ENCODE results near the gene GPT2. TPM values are rescaled to one million over a fixed set of nuclear protein-coding genes. Genes with fewer than 3 reads are reported as not detected.

The GPT2 gene
- total and polyA plus RNA-seq, 4 donors = 30.7 to 121 (median 76.6) TPM

DNA sequence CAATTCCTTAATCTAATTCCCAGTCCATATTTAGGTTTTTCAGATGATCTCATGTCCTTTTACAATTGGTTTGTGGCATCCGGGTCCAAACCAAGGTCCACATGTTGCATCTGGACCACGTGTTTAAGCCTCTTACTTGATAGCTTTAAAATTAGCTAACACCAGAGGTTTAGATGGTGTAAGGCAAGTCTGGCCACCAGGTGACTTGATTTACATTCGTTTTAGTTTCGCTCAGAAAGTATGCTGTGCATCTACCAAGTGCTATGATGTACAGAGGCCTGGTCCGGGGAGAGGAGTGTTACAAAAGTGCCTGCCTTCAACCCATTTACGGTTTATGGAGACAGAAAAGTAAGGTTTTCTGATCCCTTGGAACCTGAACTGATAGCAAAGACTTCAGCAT lies 90.2 kb downstream of the GPT2 start:
- no peaks in the 10 kb centered on the region for H3K27me3 ChIP-seq (ENCODE audit: control insufficient read depth, insufficient read depth, low read length)
- peak in 1 of 6 donors; percentile 7 for DNase-seq (ENCODE audit: low read depth in 4 of 6, low spot score in 6 of 6)
- 90% methylated on average over 3 of the region's 6 CpGs for WGBS (ENCODE audit: insufficient coverage)
- H3K9me3 ChIP-seq (ENCODE audit: control insufficient read depth, insufficient read depth, low read length) = no peaks in the 10 kb centered on the region
- no peak overlapping the region for H3K27ac ChIP-seq (ENCODE audit: low read depth, low read length)
- H3K4me3 ChIP-seq (ENCODE audit: low read depth, low read length) = no peak overlapping the region
- peaks cover 6% of the 10 kb centered on the region for H3K4me1 ChIP-seq (ENCODE audit: control insufficient read depth, insufficient read depth, low read length)
- peaks cover 9% of the 10 kb centered on the region for H3K36me3 ChIP-seq (ENCODE audit: control insufficient read depth, insufficient read depth, low read length)

DNA sequence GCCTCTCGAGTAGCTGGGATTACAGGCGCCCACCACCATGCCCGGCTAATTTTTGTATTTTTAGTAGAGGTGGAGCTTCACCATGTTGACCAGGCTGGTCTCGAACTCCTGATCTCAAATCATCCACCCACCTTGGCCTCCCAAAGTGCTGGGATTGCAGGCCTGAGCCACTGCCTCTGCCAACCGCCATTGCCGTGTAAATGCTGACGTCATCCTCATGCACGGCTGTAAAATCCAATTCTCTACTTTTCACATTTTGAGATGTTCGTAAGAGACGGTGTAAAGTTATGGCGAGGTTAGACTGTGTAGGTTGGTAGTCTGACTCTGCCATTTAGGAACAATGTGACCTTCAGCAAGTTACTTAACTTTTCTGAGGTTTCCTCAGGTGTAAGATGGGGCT lies 91.0 kb downstream of the GPT2 start:
- H3K4me3 ChIP-seq (ENCODE audit: low read depth, low read length) = no peak overlapping the region
- DNase-seq (ENCODE audit: low read depth in 4 of 6, low spot score in 6 of 6) = no peak
- no peak overlapping the region for H3K27ac ChIP-seq (ENCODE audit: low read depth, low read length)
- 100% methylated on average over 3 of the region's 11 CpGs for WGBS (ENCODE audit: insufficient coverage)
- no peaks in the 10 kb centered on the region for H3K27me3 ChIP-seq (ENCODE audit: control insufficient read depth, insufficient read depth, low read length)
- H3K36me3 ChIP-seq (ENCODE audit: control insufficient read depth, insufficient read depth, low read length) = peaks cover 7% of the 10 kb centered on the region
- no peaks in the 10 kb centered on the region for H3K9me3 ChIP-seq (ENCODE audit: control insufficient read depth, insufficient read depth, low read length)
- peaks cover 4% of the 10 kb centered on the region for H3K4me1 ChIP-seq (ENCODE audit: control insufficient read depth, insufficient read depth, low read length)

DNA sequence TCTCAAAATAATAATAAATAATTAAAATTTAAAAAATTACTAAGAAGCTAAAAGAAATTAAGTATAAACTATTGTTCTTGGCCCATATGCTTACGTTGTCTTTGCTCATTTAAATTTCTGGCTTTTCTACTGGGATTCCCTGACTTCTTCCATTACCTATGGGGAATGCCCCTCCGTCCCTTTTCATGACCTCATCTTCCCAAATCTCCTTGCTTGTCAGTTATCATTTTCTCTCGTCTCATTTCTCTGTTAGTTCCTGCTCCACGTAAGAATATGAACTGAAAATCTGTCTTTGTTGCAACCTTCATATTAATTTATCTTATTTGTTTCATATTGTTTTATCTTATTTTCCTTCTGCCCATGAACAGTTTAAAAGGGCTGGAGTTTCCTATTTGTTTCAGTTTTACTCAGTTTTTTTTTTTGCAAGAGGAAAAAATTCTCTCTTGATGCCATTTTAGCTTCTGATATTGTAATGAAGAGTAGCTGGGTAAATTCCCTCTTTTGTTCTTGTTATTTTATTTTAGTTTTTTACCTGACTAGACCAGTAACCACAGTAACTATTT lies 91.8 kb downstream of the GPT2 start:
- DNase-seq (ENCODE audit: low read depth in 4 of 6, low spot score in 6 of 6) = no peak
- H3K27me3 ChIP-seq (ENCODE audit: control insufficient read depth, insufficient read depth, low read length) = no peaks in the 10 kb centered on the region
- no peaks in the 10 kb centered on the region for H3K36me3 ChIP-seq (ENCODE audit: control insufficient read depth, insufficient read depth, low read length)
- H3K9me3 ChIP-seq (ENCODE audit: control insufficient read depth, insufficient read depth, low read length) = no peaks in the 10 kb centered on the region
- WGBS (ENCODE audit: insufficient coverage) = 100% methylated on average over 2 of the region's 4 CpGs
- no peak overlapping the region for H3K27ac ChIP-seq (ENCODE audit: low read depth, low read length)
- H3K4me1 ChIP-seq (ENCODE audit: control insufficient read depth, insufficient read depth, low read length) = no peaks in the 10 kb centered on the region
- no peak overlapping the region for H3K4me3 ChIP-seq (ENCODE audit: low read depth, low read length)

DNA sequence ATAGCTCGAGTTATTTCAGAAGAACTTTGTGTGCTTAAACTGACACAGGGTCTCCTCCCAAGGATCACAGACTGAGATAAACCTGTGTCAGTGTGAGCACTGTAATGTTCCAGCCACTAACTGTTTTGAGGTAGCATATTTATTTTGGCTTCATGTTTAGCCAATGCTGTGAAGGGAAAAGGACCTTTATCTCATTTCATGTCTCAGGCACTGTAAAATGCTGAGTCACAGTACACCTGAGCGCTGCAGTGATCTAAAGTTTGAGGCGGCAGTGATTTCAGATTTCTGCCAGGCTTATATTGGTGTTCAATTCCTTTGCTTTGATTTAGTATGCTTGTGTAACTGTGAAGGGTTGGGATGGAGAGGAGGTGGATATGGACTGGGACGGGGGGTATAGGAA lies 92.4 kb downstream of the GPT2 start:
- Histone ChIP-seq H3K9me3 (ENCODE audit: control insufficient read depth, insufficient read depth, low read length) (no peaks in the 10 kb centered on the region), H3K4me3 (ENCODE audit: low read depth, low read length) (no peak overlapping the region), H3K27ac (ENCODE audit: low read depth, low read length) (no peak overlapping the region), H3K27me3 (ENCODE audit: control insufficient read depth, insufficient read depth, low read length) (no peaks in the 10 kb centered on the region), H3K36me3 (ENCODE audit: control insufficient read depth, insufficient read depth, low read length) (no peaks in the 10 kb centered on the region), H3K4me1 (ENCODE audit: control insufficient read depth, insufficient read depth, low read length) (no peaks in the 10 kb centered on the region)
- 88% methylated on average over 1 of the region's 4 CpGs for WGBS (ENCODE audit: insufficient coverage)
- DNase-seq (ENCODE audit: low read depth in 4 of 6, low spot score in 6 of 6) = no peak

Small RNA genes within 50 kb of the gene (small RNA-seq; reads per million reads assigned to genes)
- gene AC007225.2 (ENCODE audit: low replicate concordance) = not detected

Other genes starting within 250 kb of the GPT2 start
- 100 to 1,000 TPM; 111 to 170 TPM for gene VPS35, start 195.2 kb upstream of the GPT2 start, total RNA-seq
- gene VPS35, start 195.2 kb upstream of the GPT2 start, polyA plus RNA-seq (ENCODE audit: insufficient read length in 2 of 2) = 100 to 1,000 TPM in 1 of 2 donors, 10 to 100 TPM in 1; 97.4 to 128 TPM
- gene ORC6, start 194.7 kb upstream of the GPT2 start, total RNA-seq = 10 to 100 TPM in 1 of 2 donors, 1 to 10 TPM in 1; 8.6 to 10.5 TPM
- 10 to 100 TPM; 16.0 to 19.2 TPM for gene ORC6, start 194.7 kb upstream of the GPT2 start, polyA plus RNA-seq (ENCODE audit: insufficient read length in 2 of 2)
- gene MYLK3, start 136.0 kb upstream of the GPT2 start, total RNA-seq = 1 to 10 TPM; 4.0 to 6.3 TPM
- 1 to 10 TPM; 6.8 to 7.3 TPM for gene MYLK3, start 136.0 kb upstream of the GPT2 start, polyA plus RNA-seq (ENCODE audit: insufficient read length in 2 of 2)
- 10 to 100 TPM; 15.1 to 18.7 TPM for gene C16orf87, start 53.2 kb upstream of the GPT2 start, total RNA-seq
- 10 to 100 TPM; 20.7 to 27.5 TPM for gene C16orf87, start 53.2 kb upstream of the GPT2 start, polyA plus RNA-seq (ENCODE audit: insufficient read length in 2 of 2)
- gene DNAJA2, start 89.3 kb downstream of the GPT2 start, total RNA-seq = 10 to 100 TPM; 80.2 to 85.1 TPM
- 100 to 1,000 TPM in 1 of 2 donors, 10 to 100 TPM in 1; 90.0 to 102 TPM for gene DNAJA2, start 89.3 kb downstream of the GPT2 start, polyA plus RNA-seq (ENCODE audit: insufficient read length in 2 of 2)